GM12874 (cell line): Measurements from ENCODE around the gene PTPRQ.

Experiments used
- CTCF ChIP-seq: IDR thresholded peaks from 2 replicates; pipeline ENCODE4 v1.5.1; 2011; ENCODE audit warnings: low read depth, mild to moderate bottlenecking, control low read depth, low read length, moderate library complexity; ENCODE audit not compliant: insufficient read depth

The PTPRQ gene

DNA sequence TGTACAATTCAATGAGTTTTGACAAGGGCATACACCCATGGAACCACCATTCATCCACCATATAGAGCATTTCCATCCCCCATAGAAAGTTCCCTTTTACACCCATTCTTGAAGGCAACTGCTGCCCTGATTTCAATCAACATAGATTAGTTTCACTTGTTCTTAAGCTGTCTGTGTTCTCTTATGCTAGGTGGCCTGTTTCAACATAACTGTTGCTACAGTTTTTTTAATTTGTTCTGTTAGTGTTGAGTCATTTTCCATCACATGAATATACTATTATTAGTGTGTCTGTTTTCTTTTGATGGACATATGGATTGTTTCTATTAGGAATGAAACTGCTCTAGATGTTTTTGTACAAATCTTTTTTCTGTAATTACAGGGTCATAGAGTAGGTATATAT is 123.4 kb downstream of the PTPRQ start:
- no peak for TF ChIP-seq CTCF

- no peak for TF ChIP-seq CTCF
Measured at GRCh38 chr12:80576641-80577418, 132.8 kb downstream of the PTPRQ start.

- no peak for TF ChIP-seq CTCF
Measured at GRCh38 chr12:80580254-80580653, 136.2 kb downstream of the PTPRQ start.

- TF ChIP-seq CTCF, result no peak
Measured at GRCh38 chr12:80581783-80582182, 137.7 kb downstream of the PTPRQ start.

GRCh38 chr12:80582431-80582830 is 138.4 kb downstream of the PTPRQ start:
- TF ChIP-seq CTCF, result no peak

GRCh38 chr12:80589077-80589476 is 145.0 kb downstream of the PTPRQ start:
- TF ChIP-seq CTCF, result no peak

- TF ChIP-seq CTCF, result no peak
Measured at GRCh38 chr12:80590085-80590484, 146.1 kb downstream of the PTPRQ start.

- no peak for TF ChIP-seq CTCF
Measured at GRCh38 chr12:80593766-80594165, 149.7 kb downstream of the PTPRQ start.
